Muscle of arm (tissue), 12 donors: ENCODE results near the gene LNX2. TPM values are rescaled to one million over a fixed set of nuclear protein-coding genes. Genes with fewer than 3 reads are reported as not detected.
"Not testable (repeated sequence)": the region's sequence is repeated elsewhere in the genome, so short reads cannot be mapped to it uniquely, and the experiment has no call there.

Source experiments
- DNase-seq: peaks from one replicate; pipeline ENCODE4 v3.0.0-alpha.2; 2013
- polyA plus RNA-seq, 12 donors: library from polyadenylated mRNA; unstranded; fragments of 120-200 nt; gene quantifications; one replicate each; pipeline ENCODE4 v1.2.1, GENCODE V29; 2013; ENCODE audit not compliant: insufficient read length in 12 of 12

LNX2 gene
- polyA plus RNA-seq, 12 donors, result 2.2 to 9.6 (median 5.5) TPM; not detected in 1

GRCh38 chr13:27638521-27638920, 18.2 kb upstream of the LNX2 start:
- peak; percentile 62 for DNase-seq

- no peak for DNase-seq
Measured at GRCh38 chr13:27638001-27638400, 17.7 kb upstream of the LNX2 start.

GRCh38 chr13:27637289-27637626, 16.9 kb upstream of the LNX2 start:
- DNase-seq, result no peak

- no peak for DNase-seq
Measured at GRCh38 chr13:27636589-27637288, 16.4 kb upstream of the LNX2 start.

- no peak for DNase-seq
Measured at GRCh38 chr13:27635266-27635665, 14.9 kb upstream of the LNX2 start.

- no peak for DNase-seq
Measured at GRCh38 chr13:27634791-27635190, 14.5 kb upstream of the LNX2 start.

GRCh38 chr13:27634231-27634630, 13.9 kb upstream of the LNX2 start:
- DNase-seq, result no peak

GRCh38 chr13:27632648-27633047, 12.3 kb upstream of the LNX2 start:
- no peak for DNase-seq

- no peak for DNase-seq
Measured at GRCh38 chr13:27632214-27632613, 11.9 kb upstream of the LNX2 start.

- DNase-seq, result no peak
Measured at GRCh38 chr13:27631665-27632064, 11.3 kb upstream of the LNX2 start.

GRCh38 chr13:27631156-27631555, 10.8 kb upstream of the LNX2 start:
- no peak for DNase-seq

- DNase-seq, result not testable (repeated sequence)
Measured at GRCh38 chr13:27628766-27629165, 8.4 kb upstream of the LNX2 start.

- DNase-seq, result no peak
Measured at GRCh38 chr13:27628081-27628480, 7.8 kb upstream of the LNX2 start.

GRCh38 chr13:27627380-27627779, 7.1 kb upstream of the LNX2 start:
- no peak for DNase-seq

GRCh38 chr13:27625839-27626238, 5.5 kb upstream of the LNX2 start:
- DNase-seq, result no peak

- no peak for DNase-seq
Measured at GRCh38 chr13:27624071-27624470, 3.7 kb upstream of the LNX2 start.

GRCh38 chr13:27622881-27623280, 2.6 kb upstream of the LNX2 start:
- DNase-seq, result no peak

GRCh38 chr13:27622102-27622820, 1.9 kb upstream of the LNX2 start:
- DNase-seq, result no peak

- peak; percentile 70 for DNase-seq
Measured at GRCh38 chr13:27621366-27622101, 1.2 kb upstream of the LNX2 start, which contains the start of gene POLR1D. TSS of gene POLR1D (plus strand) at chr13:27621892. CDS start at chr13:27621984, 92 bp downstream.

- DNase-seq, result peak; percentile 32
Measured at GRCh38 chr13:27621116-27621365, 712 bp upstream of the LNX2 start.

- peak; percentile 25 for DNase-seq
Measured at GRCh38 chr13:27619728-27620376, 477 bp downstream of the LNX2 start.

- DNase-seq, result no peak
Measured at GRCh38 chr13:27619093-27619727, 1.1 kb downstream of the LNX2 start.
